Measurements from ENCODE around the gene PFN3. TPM values are rescaled to one million over a fixed set of nuclear protein-coding genes. Genes with fewer than 3 reads are reported as not detected.
"Not testable (repeated sequence)": the region's sequence is repeated elsewhere in the genome, so short reads cannot be mapped to it uniquely, and the experiment has no call there.

PFN3 gene
- total RNA-seq, 1 donor from 2014 or later, result not detected

DNA sequence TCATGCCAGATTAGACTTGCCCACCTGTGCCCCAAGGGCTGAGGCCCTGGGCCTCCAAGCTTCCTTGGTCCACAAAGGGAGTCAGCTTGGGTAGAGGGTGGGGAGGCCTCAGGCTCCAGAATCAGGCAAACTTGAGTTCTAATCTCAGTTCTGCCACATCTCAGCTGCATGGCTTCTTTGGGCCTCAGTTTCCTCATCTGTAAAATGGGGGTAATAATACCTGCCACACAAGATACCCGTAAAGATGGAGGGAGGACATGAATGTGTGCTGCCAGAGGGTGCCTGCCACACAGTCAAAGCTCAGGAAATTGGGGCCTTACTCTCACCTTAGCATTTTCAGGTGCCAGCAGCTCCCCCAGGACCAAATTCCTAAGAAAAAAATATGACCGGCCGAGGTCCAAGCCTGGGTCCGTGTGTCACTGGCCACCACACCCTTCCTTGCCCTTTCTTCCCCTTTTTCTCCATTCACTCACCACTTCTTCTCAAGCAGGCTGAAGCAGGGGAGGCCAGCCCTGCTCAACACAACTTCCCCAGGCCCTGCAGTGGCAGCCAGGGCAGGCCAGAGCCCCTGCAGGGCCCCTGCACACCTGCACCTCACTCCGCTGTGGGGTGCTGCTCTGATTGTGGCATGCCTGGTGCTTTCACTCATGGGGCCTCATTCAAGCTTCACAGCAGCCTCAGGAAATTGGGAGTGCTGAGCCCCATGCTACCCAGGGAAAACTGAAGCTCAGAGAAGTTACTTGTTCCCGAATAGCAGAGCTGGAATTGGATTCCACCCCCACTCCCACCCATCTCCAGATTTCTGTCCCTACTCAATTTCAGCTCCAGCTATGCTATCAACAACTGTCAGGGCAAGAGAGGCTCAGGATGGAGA is 38.8 kb downstream of the PFN3 start:
- CTCF ChIA-PET, result interaction anchor here (1.2 to 2.5 kb wide), 4 partner anchors 9 to 93 kb away, joined by 3 to 7 read pairs (median 4); no protein-coding TSS in a partner anchor

DNA sequence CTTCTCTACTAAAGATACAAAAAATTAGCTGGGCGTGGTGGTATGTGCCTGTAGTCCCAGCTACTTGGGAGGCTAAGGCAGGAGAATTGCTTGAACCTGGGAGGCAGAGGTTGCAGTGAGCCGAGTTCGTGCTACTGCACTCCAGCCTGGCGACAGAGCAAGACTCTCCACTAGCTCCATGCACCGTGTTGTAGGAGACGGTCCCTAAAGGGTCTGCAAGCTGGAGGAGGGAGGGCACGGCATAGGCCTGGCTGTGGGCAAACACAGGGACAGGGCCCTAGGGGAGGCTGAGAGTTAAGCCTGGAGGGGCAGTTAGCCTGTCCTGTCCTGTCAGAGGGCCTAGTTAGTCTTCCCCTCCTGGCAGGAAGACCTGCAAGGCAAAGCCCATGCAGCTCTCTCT is 39.7 kb downstream of the PFN3 start:
- ChIA-PET POLR2A (interaction anchor here (0.7 to 3.3 kb wide), 4 partner anchors 9 to 48 kb away, joined by 3 to 23 read pairs (median 8); partner anchors contain the start of gene LMAN2), CTCF (interaction anchor here (0.9 to 2.5 kb wide), 4 partner anchors 30 to 94 kb away, joined by 3 to 7 read pairs (median 4); no protein-coding TSS in a partner anchor)
- peaks cover 86% of the 10 kb centered on the region for H3K4me1 Mint-ChIP-seq
- peaks cover 15% of the 10 kb centered on the region for H3K36me3 Mint-ChIP-seq (ENCODE audit: low read depth)
- peak overlapping the region; percentile 83 for H3K27ac Mint-ChIP-seq
- intact Hi-C loops (cut with micrococcal nuclease); H3K27me3 Mint-ChIP-seq; H3K9me3 Mint-ChIP-seq; H3K4me3 Mint-ChIP-seq; ATAC-seq (ENCODE audit: low read depth); DNase-seq: not testable (repeated sequence)

More for the DNA sequence above, 38.8 kb downstream of the PFN3 start:
- Mint-ChIP-seq H3K27ac (peak overlapping the region; percentile 83), H3K4me3 (peak overlapping the region; percentile 82), H3K27me3 (no peaks in the 10 kb centered on the region), H3K9me3 (no peaks in the 10 kb centered on the region), H3K4me1 (peaks cover 78% of the 10 kb centered on the region), H3K36me3 (ENCODE audit: low read depth) (peaks cover 20% of the 10 kb centered on the region)
- intact Hi-C loops (cut with micrococcal nuclease), result loop anchor here (1.0 to 2.0 kb wide), 3 partner anchors 9 to 15 kb away; partner anchors contain the start of gene LMAN2
- DNase-seq, result no peak
- POLR2A ChIA-PET, result interaction anchor here (0.7 to 3.3 kb wide), 7 partner anchors 9 to 94 kb away, joined by 3 to 23 read pairs (median 3); partner anchors contain the start of genes GRK6 and LMAN2
- no peak for TF ChIP-seq CTCF (IDR thresholded peaks at IDR 0.05)
- ATAC-seq (ENCODE audit: low read depth), result no peak

DNA sequence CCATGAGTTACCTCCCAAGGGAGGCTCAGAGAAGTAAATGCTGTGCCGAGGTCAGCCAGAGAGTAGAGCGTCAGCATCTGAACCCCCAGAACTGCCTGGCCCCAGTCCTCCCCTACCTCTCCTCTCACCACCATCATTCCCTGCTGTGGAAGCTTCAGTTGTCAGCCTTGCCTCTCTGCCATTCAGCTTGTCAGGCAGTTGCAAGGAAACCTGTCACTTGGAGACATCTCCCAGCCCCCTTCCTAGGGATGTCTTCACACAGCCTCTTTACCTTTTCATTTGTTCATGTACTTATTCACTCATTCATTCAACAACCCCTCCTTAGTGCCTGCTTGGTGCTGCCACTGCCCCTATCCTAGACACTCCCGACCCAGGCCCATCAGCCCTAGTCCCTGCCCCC is 40.6 kb downstream of the PFN3 start:
- ChIA-PET POLR2A (interaction anchor here (3.3 kb wide), 1 partner anchor 8 kb away, joined by 23 read pairs; the partner anchor contains the start of gene LMAN2), CTCF (no interaction called here)
- TF ChIP-seq CTCF (IDR thresholded peaks at IDR 0.05), result no peak
- DNase-seq (no peak), ATAC-seq (ENCODE audit: low read depth) (no peak)
- Mint-ChIP-seq H3K36me3 (ENCODE audit: low read depth) (peaks cover 10% of the 10 kb centered on the region), H3K27me3 (no peaks in the 10 kb centered on the region), H3K4me1 (peaks cover 88% of the 10 kb centered on the region), H3K4me3 (peak overlapping the region; percentile 85), H3K9me3 (no peaks in the 10 kb centered on the region), H3K27ac (peak overlapping the region; percentile 78)
- intact Hi-C loops (cut with micrococcal nuclease), result no loop called here

- H3K9me3 Mint-ChIP-seq, result no peaks in the 10 kb centered on the region
- no peak for DNase-seq
- ChIA-PET POLR2A (interaction anchor here (3.3 kb wide), 1 partner anchor 8 kb away, joined by 23 read pairs; the partner anchor contains the start of gene LMAN2), CTCF (interaction anchor here (3.0 kb wide), 1 partner anchor 10 kb away, joined by 16 read pairs; no protein-coding TSS in a partner anchor)
- no peak for ATAC-seq (ENCODE audit: low read depth)
- peak overlapping the region; percentile 85 for H3K4me3 Mint-ChIP-seq
- no peaks in the 10 kb centered on the region for H3K27me3 Mint-ChIP-seq
- H3K27ac Mint-ChIP-seq, result peak overlapping the region; percentile 89
- H3K4me1 Mint-ChIP-seq, result peaks cover 84% of the 10 kb centered on the region
- intact Hi-C loops (cut with micrococcal nuclease), result no loop called here
- peaks cover 9% of the 10 kb centered on the region for H3K36me3 Mint-ChIP-seq (ENCODE audit: low read depth)
- no peak for TF ChIP-seq CTCF (IDR thresholded peaks at IDR 0.05)
Measured at GRCh38 chr5:177359451-177359851, 41.0 kb downstream of the PFN3 start.

GRCh38 chr5:177358370-177358819 is 42.1 kb downstream of the PFN3 start:
- ATAC-seq (ENCODE audit: low read depth) (no peak), DNase-seq (no peak)
- CTCF ChIA-PET, result interaction anchor here (1.0 to 3.0 kb wide), 3 partner anchors 11 to 57 kb away, joined by 3 to 16 read pairs (median 3); no protein-coding TSS in a partner anchor
- POLR2A ChIA-PET, result interaction anchor here (1.1 to 1.6 kb wide), 4 partner anchors 14 to 224 kb away, joined by 3 to 5 read pairs (median 3); partner anchors contain the start of genes NSD1, PRELID1 and RAB24
- Mint-ChIP-seq H3K27ac (peak overlapping the region; percentile 89), H3K27me3 (no peaks in the 10 kb centered on the region), H3K4me3 (peak overlapping the region; percentile 85), H3K9me3 (no peaks in the 10 kb centered on the region), H3K36me3 (ENCODE audit: low read depth) (peaks cover 8% of the 10 kb centered on the region), H3K4me1 (peaks cover 76% of the 10 kb centered on the region)
- no peak for TF ChIP-seq CTCF (IDR thresholded peaks at IDR 0.05)
- intact Hi-C loops (cut with micrococcal nuclease), result no loop called here
